ENCODE measurements around the gene GFM2. TPM values are rescaled to one million over a fixed set of nuclear protein-coding genes. Genes with fewer than 3 reads are reported as not detected.
"Not testable (repeated sequence)": the region's sequence is repeated elsewhere in the genome, so short reads cannot be mapped to it uniquely, and the experiment has no call there.

Gene GFM2
- 10 to 100 TPM; 47.9 to 56.8 (median 51.0) TPM for polyA plus RNA-seq (ENCODE audit: insufficient read length in 3 of 3)
- long read RNA-seq, donor 1, partial matches to known transcripts, result 0 of 2 reads
- long read RNA-seq, donor 1, other reads (novel, unspliced or antisense), result 0 of 2 reads
- long read RNA-seq, donor 2, partial matches to known transcripts, result 470 of 567 reads
- long read RNA-seq, donor 2, other reads (novel, unspliced or antisense), result 95 of 567 reads
- long read RNA-seq, donor 3, transcript GFM2-201 (21 exons, 3,249 nt), result major isoform, 8 of 897 reads
- long read RNA-seq, donor 3, partial matches to known transcripts, result 537 of 897 reads
- long read RNA-seq, donor 3, other reads (novel, unspliced or antisense), result 351 of 897 reads
- long read RNA-seq, donor 4, transcript GFM2-201 (21 exons, 3,249 nt), result major isoform, 5 of 7 reads
- long read RNA-seq, donor 4, partial matches to known transcripts, result 0 of 7 reads
- long read RNA-seq, donor 4, other reads (novel, unspliced or antisense), result 0 of 7 reads
- long read RNA-seq, donor 5, result 0 reads
- long read RNA-seq, donor 6, transcript GFM2-201 (21 exons, 3,249 nt), result major isoform, 5 of 608 reads
- long read RNA-seq, donor 6, partial matches to known transcripts, result 603 of 608 reads
- long read RNA-seq, donor 6, other reads (novel, unspliced or antisense), result 0 of 608 reads
- long read RNA-seq, donor 7, transcript GFM2-201 (21 exons, 3,249 nt), result major isoform, 6 of 860 reads
- long read RNA-seq, donor 7, partial matches to known transcripts, result 849 of 860 reads
- long read RNA-seq, donor 7, other reads (novel, unspliced or antisense), result 5 of 860 reads
- long read RNA-seq, donor 8, result 0 reads
- long read RNA-seq, donor 9, partial matches to known transcripts, result 381 of 385 reads
- long read RNA-seq, donor 9, other reads (novel, unspliced or antisense), result 0 of 385 reads
- long read RNA-seq, donor 10, transcript GFM2-201 (21 exons, 3,249 nt), result major isoform, 6 of 12 reads
- long read RNA-seq, donor 10, partial matches to known transcripts, result 6 of 12 reads
- long read RNA-seq, donor 10, other reads (novel, unspliced or antisense), result 0 of 12 reads
- long read RNA-seq, donor 11, partial matches to known transcripts, result 155 of 302 reads
- long read RNA-seq, donor 11, other reads (novel, unspliced or antisense), result 145 of 302 reads
- long read RNA-seq, donor 12, partial matches to known transcripts, result 826 of 826 reads
- long read RNA-seq, donor 12, other reads (novel, unspliced or antisense), result 0 of 826 reads
- long read RNA-seq, donor 13, result 0 reads
- long read RNA-seq, donor 14, partial matches to known transcripts, result 794 of 1,138 reads
- long read RNA-seq, donor 14, other reads (novel, unspliced or antisense), result 340 of 1,138 reads
- long read RNA-seq, donor 15, partial matches to known transcripts, result 82 of 137 reads
- long read RNA-seq, donor 15, other reads (novel, unspliced or antisense), result 54 of 137 reads
- long read RNA-seq, donor 16, transcript GFM2-201 (21 exons, 3,249 nt), result major isoform, 14 of 1,133 reads
- long read RNA-seq, donor 16, partial matches to known transcripts, result 1,098 of 1,133 reads
- long read RNA-seq, donor 16, other reads (novel, unspliced or antisense), result 19 of 1,133 reads

GRCh38 chr5:74766849-74767578 lies at the start of gene GFM2, which contains the start of gene NSA2:
Gene GFM2 (minus strand): TSS chr5:74767117. CDS start chr5:74763742, 3,375 bp downstream.
Gene NSA2 (plus strand): TSS chr5:74767249. CDS start chr5:74767361, 112 bp downstream.
- DNase-seq (ENCODE audit: extremely low read depth in 1 of 11, low read depth in 9 of 11, low spot score in 4 of 11), result peak; percentile 80 to 94 (median 91)

- DNase-seq (ENCODE audit: extremely low read depth in 1 of 11, low read depth in 9 of 11, low spot score in 4 of 11), result no peak
Measured at GRCh38 chr5:74810915-74811314, 44.0 kb upstream of the GFM2 start.

GRCh38 chr5:74801941-74802340 lies 35.0 kb upstream of the GFM2 start:
- DNase-seq (ENCODE audit: extremely low read depth in 1 of 11, low read depth in 9 of 11, low spot score in 4 of 11), result no peak

GRCh38 chr5:74801197-74801596 lies 34.3 kb upstream of the GFM2 start:
- no peak for DNase-seq (ENCODE audit: extremely low read depth in 1 of 11, low read depth in 9 of 11, low spot score in 4 of 11)

- no peak for DNase-seq (ENCODE audit: extremely low read depth in 1 of 11, low read depth in 9 of 11, low spot score in 4 of 11)
Measured at GRCh38 chr5:74798977-74799911, 32.3 kb upstream of the GFM2 start.

GRCh38 chr5:74791669-74792068 lies 24.8 kb upstream of the GFM2 start:
- not testable (repeated sequence) for DNase-seq (ENCODE audit: extremely low read depth in 1 of 11, low read depth in 9 of 11, low spot score in 4 of 11)

- DNase-seq (ENCODE audit: extremely low read depth in 1 of 11, low read depth in 9 of 11, low spot score in 4 of 11), result no peak
Measured at GRCh38 chr5:74787424-74787823, 20.5 kb upstream of the GFM2 start.

GRCh38 chr5:74786851-74787250 lies 19.9 kb upstream of the GFM2 start:
- no peak for DNase-seq (ENCODE audit: extremely low read depth in 1 of 11, low read depth in 9 of 11, low spot score in 4 of 11)

GRCh38 chr5:74778609-74779008 lies 11.7 kb upstream of the GFM2 start:
- DNase-seq (ENCODE audit: extremely low read depth in 1 of 11, low read depth in 9 of 11, low spot score in 4 of 11), result no peak

- no peak for DNase-seq (ENCODE audit: extremely low read depth in 1 of 11, low read depth in 9 of 11, low spot score in 4 of 11)
Measured at GRCh38 chr5:74772359-74772758, 5.4 kb upstream of the GFM2 start.

- DNase-seq (ENCODE audit: extremely low read depth in 1 of 11, low read depth in 9 of 11, low spot score in 4 of 11), result peak in 7 of 11 donors; percentile 1 to 27 (median 8)
Measured at GRCh38 chr5:74767579-74767913, 629 bp upstream of the GFM2 start.

- DNase-seq (ENCODE audit: extremely low read depth in 1 of 11, low read depth in 9 of 11, low spot score in 4 of 11), result peak in 10 of 11 donors; percentile 8 to 56 (median 20)
Measured at GRCh38 chr5:74766418-74766848, 484 bp downstream of the GFM2 start.

- DNase-seq (ENCODE audit: extremely low read depth in 1 of 11, low read depth in 9 of 11, low spot score in 4 of 11), result peak in 1 of 11 donors; percentile 2
Measured at GRCh38 chr5:74765929-74766328, 988 bp downstream of the GFM2 start.

GRCh38 chr5:74765201-74765600 lies 1.7 kb downstream of the GFM2 start:
- DNase-seq (ENCODE audit: extremely low read depth in 1 of 11, low read depth in 9 of 11, low spot score in 4 of 11), result peak in 1 of 11 donors; percentile 0

GRCh38 chr5:74763504-74763903 lies 3.4 kb downstream of the GFM2 start:
- DNase-seq (ENCODE audit: extremely low read depth in 1 of 11, low read depth in 9 of 11, low spot score in 4 of 11), result no peak

- DNase-seq (ENCODE audit: extremely low read depth in 1 of 11, low read depth in 9 of 11, low spot score in 4 of 11), result no peak
Measured at GRCh38 chr5:74762599-74762998, 4.3 kb downstream of the GFM2 start.

GRCh38 chr5:74761241-74761640 lies 5.7 kb downstream of the GFM2 start:
- DNase-seq (ENCODE audit: extremely low read depth in 1 of 11, low read depth in 9 of 11, low spot score in 4 of 11), result no peak
